ENCODE measurements around the gene CRYZ.

- TF ChIP-seq CTCF (IDR thresholded peaks at IDR 0.05 in 2 of 3, conservative IDR thresholded peaks at IDR 0.05 in 1 of 3; ENCODE audit: control insufficient read depth in 2 of 3, extremely low read depth in 1 of 3, insufficient read depth in 1 of 3, low read depth in 3 of 3, low read length in 3 of 3) (no peak), CBFB (IDR thresholded peaks at IDR 0.05; ENCODE audit: low read depth) (no peak), BMI1 (IDR thresholded peaks at IDR 0.05; ENCODE audit: borderline replicate concordance) (no peak), IKZF1 (conservative IDR thresholded peaks at IDR 0.05) (no peak), ZNF274 (IDR thresholded peaks at IDR 0.05; ENCODE audit: insufficient read depth, insufficient read length) (no peak), SIN3A (IDR thresholded peaks at IDR 0.05; ENCODE audit: low read depth, low read length) (no peak), POU2F2 (IDR thresholded peaks at IDR 0.05; ENCODE audit: borderline replicate concordance, low read depth, low read length) (no peak), CBX3 (IDR thresholded peaks at IDR 0.05; ENCODE audit: borderline replicate concordance, low read depth) (no peak)
Measured at GRCh38 chr1:74716822-74717221, 16.0 kb downstream of the CRYZ start.

Measured in GM12878 (cell line).